RPMI8226 (cell line): ENCODE data around the gene MTIF3.

Experiments
- DNase-seq: peaks from one replicate; pipeline ENCODE4 v3.0.0-alpha.2; 2015

MTIF3 gene

DNA sequence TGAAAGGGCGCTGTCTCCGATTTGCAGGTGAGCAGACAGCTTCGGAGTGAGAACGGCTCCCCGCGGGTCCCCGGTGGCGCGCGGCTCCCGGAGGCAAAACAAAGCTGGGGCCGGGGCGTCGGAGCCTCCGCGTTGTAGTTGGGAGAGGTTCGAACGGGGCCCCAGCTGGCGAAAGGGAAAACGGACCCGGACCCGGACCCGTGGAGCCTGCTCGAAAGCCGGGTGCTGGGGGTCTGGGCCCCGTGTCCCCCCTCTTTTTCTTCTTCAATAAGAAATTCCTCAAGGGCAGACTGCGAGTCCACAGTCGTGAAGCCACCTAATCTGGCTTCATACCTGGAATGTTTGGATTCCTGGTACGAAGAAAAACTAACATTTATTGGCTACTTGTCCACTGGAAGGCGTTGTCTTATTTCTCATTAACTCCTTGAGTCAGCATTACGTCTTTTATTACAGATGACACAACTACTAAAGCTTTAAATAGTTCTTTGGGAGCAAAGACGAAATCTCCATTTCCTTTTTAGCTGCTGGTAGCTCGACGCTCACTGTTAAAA is 632 bp upstream of the MTIF3 start:
- peak; percentile 5 for DNase-seq

DNA sequence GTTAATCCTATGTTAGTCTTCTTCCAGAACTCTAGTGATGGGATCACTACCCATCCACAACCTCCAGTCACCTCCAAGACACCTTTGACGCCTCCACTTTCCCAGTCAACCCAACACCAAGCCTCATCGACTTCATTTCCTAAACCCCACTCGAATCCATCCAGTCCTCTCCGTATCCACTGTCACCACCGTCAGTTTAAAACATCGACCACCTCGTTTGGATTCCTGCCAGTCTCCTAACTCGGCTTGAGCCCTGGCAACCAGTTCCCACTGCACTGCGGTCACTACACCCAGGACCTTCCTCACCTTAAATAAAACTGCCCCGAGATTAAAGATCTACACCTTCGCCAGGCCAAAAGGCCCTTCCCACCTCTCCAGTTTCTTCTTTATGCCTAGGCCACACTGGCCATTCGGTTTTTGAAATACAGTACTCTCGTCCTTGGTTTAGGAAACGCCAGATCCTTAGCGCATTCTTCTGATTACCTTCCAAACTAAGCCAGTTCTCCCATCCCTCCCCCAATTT is 1.2 kb downstream of the MTIF3 start:
- no peak for DNase-seq

DNA sequence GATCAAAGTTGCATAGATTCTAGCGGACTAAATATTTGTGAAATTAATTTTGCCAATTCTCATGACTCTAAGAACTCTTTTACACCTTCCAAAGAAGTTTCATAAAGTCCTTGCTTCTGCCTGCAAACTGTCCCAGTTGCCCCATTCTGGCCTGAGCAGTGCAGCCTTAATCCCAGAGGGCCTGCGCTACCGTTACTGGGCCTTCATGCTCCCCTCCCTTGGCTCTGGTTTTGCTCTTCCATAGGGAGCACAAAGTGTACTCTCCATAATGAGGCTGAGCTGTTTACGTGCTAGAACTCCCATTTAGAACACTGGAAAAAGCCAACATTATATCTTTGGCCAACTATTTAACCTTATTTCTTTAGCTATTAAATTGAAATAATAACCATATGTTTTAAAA is 2.1 kb downstream of the MTIF3 start:
- DNase-seq = no peak

DNA sequence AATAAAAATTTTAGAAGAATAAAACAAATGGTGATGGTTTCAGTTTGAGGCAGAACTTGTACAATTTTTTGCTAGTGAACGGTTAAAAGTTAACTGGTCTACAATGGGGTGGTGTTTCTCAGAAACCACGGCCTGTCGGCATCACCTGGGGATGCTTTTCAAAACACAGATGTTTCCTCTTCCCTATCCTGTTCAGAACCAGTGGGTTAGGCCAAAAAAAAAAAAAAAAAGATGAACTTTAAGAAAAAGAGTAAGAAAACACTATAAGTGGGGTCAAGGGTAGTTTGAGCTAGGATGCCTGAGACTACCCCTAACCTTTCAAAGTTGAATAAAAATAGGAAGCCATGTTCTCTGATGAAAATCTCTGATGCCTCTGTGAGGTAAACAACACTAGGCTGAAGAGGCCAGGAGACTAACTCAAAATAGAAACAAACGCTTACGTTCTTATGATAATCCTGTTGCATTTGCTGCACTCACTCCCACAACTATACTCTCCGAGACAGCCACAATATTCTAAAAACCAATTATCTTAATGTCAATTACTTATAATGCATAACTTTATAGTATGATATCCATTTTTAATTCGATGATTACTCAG is 3.3 kb downstream of the MTIF3 start:
- peak; percentile 29 for DNase-seq

DNA sequence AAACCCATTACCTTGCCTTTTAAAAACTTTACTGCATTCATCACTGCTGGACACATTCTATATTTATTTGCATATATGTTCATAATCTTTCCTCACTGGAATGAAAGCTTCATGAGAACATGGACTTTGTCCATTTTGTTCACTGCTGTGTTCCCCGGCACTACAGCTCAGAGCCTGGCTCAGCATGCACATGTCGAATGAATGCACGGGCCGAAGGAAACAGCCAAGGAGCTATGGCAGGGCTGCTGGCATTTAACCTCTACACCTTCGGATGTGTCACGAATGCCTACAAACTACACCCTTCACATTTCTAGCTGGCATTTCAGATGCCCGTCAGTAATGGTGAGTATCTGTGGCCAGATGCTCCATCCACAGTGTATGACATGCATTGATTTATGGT is 7.6 kb downstream of the MTIF3 start:
- DNase-seq = no peak

DNA sequence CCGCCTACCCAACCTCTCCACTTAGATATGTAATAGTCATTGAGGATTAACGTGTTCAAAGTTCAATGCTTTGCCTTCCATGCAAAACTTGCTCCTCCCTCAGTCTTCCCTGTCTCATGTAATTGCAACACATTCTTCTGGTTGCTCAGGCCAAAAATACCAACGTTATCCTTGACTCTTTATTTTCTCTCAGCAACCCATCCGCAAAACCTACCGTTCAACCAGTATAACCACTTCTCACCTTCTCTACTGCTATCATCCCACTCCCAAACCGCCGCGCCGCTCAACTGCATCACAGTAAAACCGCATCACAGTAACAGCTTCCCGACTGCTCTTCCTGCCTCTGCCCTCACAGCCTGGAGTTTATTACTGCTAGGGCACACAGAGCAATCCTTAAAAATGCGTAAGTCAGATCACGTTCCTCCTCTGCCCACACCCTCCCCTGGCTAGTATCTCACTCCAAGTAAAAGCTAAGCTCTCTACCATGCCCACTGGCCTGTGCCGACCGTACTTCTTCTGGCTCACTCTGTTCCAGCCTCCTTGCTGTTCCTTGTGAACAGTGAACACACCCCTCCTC is 8.2 kb downstream of the MTIF3 start:
- no peak for DNase-seq

DNA sequence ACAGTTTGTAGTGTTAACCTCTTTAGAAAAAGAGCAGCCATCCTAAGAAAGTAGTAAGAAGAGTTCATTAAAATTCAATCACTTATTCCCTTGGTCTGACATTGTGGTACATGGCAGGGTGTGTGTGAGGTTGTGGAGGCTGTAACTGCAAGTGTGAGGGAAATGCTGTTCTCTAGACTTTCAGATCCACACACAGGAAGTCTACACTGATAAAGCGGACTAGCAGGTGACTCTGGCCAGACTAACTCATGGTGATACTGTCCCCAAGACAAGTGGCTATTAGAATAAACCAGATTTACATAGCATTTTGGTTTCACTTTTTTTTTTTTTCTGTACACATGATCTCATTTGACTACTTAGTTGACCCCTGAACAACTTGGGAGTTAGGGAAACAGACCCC is 10.0 kb downstream of the MTIF3 start:
- no peak for DNase-seq

DNA sequence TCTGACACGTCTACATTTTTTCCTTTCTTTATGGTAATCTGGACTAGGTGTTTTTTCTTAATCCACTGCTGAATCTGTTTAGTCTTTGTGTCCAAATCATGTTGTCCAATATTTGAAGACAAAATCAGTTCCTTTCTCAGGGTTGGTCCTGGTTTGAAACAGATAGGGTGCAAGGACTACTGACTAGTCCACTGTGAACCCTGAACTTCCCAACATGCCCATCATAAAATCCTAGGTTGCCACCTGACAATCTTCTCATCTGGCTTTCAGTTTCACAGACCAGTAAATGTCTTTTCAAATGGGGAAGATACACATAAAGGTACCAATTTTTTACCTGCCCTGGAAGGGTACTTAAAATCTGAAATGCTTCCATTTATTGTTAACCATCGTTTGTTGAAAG is 13.2 kb downstream of the MTIF3 start:
- DNase-seq = no peak

DNA sequence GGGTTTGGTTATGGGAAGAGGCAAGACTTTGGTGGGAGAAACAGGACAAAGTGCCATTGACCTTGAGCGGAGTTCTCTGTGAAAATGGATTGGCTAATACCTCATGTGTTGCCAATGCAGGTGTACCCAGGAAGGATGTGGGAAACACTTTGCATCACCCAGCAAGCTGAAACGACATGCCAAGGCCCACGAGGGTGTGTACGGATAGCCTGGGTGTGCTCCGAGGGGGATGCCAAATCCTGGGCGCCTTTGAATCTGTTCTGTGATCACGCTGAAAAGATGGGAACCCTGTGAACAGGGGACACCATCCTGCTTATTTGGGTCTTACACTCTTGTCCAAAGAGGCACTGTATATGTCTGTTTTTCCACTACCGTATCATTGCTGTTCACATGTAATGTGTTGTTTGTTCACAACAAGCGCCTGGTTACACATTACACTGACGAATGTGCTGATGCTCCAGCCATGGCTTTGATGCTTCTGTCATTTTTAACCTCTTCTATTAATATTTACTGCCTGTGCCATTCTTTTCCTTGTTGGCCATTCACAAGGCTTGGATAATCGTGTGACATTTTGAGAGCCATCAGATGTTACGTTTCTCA is 17.7 kb downstream of the MTIF3 start:
- DNase-seq = no peak

DNA sequence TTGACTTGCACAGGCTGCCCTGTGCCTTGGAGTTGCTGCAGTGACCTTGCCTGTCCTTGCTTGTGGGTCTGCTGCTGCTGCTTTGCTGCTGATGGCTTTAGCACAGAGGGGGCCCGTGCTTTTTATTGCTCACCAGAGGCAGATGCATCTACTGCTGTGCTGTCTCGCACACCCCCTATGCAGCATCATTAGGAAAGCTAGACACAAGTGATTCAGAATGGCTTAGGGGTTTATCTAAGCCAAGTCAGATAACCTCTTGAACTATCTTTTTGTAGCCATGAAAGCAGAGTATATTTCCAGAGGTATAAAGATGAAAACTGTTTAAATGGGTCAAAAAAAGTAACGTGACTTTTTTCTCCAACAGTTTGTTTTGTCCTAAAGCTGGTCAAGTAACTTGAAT is 18.2 kb downstream of the MTIF3 start:
- DNase-seq = no peak

DNA sequence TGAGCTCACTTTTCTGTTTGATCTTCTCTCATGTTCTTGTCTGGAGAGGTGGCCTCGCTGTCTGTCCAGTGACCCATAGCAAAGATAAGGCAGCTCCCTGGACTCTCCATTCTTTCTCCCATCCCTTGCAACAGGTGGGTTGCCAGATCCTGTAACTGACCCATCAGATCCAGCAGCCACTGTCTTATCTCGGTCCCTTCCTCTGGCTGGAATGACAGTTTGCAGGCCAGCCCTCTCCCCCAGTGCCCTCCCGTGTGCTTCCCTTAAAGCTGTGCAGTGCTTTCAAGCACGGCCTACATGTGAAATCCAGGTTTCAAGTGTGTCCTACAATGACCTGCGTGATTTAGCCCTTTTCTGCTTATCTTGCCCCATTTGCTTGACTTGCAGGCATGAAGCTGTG is 22.2 kb downstream of the MTIF3 start:
- no peak for DNase-seq

DNA sequence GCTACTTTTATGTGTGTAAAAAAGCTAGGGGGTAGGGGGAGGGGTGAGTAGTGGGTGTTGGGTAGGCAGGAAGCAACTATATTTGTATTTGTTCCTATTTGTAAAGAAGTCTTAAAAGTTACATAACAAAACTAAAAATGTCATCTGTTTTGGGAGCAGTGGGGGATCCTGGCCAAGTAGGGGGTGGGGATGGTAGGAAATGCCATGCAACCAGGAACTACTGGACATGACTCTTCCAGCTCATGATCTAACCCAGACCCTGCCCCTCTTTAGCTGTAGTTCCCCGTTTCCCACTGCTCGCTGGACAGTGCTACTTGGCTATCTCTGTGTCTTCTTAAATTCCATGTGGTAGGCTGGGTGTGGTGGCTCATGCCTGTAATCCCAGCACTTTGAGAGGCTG is 22.7 kb downstream of the MTIF3 start:
- no peak for DNase-seq

DNA sequence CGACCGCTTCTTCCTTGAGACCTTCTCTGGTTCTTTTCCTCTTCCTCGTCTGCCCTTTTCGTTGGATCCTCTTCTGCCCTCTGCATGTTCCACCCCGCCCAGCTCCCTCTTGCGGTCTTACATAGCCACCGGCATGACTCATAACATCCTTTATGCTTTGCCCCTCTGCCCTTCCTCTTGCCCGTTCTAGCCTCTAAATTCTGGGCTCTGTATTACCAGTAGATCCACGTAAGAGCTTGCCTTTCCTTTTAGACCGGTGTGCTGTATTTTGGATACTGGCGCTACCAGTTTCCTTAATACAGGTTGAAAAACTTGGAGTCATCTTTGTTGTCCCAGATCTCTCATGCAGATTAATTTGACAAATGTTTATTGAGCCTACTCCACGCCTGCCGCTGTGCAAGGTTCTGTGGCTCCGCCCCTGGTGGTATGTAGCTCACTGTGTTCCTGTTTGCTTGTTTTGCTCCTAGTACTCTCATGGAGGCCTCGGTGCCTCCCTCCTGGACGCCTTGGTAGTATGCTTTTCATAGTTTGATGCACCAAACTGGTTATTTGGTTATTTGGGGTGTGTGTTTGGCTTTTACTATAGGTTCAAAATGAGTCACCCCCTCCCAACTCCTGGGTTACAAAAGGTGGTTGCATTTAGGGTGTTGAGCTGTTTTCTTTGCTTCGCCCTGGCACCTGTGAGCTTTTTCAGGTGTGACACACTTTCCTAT is 24.3 kb downstream of the MTIF3 start:
- peak; percentile 83 for DNase-seq

DNA sequence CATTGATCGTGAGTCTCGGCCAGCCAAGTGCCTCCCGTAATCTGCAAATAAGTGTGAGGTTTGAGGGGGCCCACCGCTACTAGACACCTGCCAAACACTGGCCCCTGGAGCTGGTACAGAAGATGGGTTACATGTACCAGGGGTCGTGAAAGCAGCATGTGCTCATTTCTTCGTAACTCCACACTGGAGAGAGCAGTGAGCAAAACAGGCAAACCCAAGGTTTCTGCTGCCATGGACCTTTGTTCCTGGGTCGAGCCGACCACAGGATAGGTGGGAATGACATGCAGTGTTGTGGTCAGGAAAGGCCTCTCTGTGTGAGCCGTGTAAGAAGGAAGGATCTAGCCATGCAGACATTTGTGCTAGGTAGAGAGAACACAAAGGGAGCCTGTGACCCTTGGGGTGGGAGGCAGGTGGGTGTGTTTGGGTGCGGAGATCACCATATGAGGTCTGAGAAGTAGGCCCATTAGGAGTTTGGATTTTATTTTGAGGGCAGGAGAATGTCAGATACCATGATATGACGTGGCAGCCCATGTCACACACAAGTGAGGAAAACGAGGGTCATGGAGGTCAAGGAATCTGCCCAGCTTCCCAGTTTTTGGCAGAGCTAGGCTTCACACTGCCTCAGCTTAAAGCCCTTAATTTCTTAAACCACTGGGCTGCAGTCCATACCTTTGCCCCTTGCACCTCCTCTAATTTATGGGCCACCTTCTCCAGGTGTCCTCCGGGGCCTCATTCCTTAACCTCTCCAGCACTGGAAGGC is 25.0 kb downstream of the MTIF3 start:
- no peak for DNase-seq

DNA sequence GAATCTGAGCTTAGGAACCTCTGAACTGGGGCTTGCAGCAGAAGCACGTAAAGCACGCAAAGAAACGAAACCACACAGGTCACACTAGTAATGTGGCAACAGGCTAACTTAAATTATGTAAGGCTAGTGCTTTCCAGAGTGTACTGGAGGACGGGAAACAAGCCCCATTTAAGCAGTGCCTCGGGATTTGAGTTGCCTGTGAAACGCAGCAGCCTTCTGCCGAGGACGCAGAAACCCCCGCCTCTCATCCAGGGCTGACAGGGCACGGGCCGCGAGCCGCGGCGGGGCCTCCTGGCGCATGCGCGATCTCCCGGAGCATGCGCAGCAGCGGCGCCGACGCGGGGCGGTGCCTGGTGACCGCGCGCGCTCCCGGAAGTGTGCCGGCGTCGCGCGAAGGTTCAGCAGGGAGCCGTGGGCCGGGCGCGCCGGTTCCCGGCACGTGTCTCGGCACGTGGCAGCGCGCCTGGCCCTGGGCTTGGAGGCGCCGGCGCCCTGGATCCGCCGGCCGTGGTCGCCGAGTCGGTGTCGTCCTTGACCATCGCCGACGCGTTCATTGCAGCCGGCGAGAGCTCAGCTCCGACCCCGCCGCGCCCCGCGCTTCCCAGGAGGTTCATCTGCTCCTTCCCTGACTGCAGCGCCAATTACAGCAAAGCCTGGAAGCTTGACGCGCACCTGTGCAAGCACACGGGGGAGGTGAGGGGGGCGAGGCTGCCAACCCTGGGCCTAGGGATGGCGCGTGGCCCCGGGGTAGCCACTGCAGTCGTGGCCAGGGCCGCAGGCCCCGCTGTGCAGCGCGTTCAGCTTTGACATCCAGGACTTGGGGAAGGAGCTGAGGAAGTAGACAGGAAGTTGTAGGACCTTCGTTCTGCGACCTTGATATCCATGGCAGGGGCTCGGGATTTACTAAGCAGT is 25.9 kb downstream of the MTIF3 start, which contains the start of gene GTF3A:
GTF3A (plus strand) TSS at position 374 of the 912 bp plus-strand sequence.
- peak; percentile 90 for DNase-seq

DNA sequence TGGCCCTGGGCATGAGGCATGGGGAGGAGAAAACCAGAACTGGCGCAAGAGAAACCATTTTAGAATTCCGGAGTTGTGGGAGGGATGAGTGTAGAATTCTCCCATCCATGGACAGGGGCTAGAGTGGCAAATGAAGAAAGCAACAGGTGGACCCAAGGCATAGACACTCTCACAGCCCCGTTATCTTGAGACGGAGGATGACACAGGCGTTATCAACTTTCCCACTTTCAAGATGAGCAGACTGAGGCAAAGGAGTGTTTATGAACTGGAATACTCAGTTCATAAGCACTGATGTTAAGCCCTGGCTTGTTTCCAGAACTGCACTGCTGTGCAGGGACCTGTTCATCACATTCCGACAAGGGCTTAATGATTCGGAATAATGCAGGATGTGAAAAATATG is 27.0 kb downstream of the MTIF3 start:
- DNase-seq = no peak

DNA sequence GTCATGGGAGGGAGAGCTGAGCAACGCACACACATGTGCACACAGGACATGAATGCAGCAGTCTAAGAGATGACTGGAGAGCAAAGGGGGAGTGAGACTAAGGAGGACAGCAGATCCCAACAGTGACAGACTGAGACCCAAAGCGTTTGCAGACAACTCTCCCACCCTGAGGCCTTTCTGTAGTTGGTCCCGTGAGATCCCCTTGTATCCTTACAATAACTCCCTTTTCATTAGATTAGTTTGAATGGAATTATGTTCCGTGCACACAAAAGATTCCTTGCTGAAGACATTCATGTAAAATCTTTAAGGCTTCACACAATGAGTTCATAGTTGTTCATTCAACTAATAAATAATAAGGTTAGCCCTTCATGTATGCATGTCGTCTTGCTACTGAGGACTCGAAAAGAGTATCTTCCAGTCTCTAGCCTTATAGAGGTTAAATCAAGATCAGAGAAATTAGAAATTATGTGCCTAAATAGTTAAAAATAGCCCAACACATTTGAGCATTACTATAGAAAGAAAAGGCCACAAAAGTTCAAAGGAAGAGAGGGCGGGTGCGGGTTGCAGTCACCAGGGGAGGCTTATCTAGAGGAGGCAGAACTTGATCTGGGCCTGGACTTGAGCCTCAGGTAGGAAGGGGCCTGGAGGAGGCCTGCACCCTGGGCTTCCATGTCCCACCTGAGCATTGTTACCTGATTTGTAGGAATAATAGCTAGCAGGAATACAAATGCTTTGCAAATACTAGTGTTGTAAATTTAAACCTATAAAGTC is 29.1 kb downstream of the MTIF3 start:
- DNase-seq = no peak

DNA sequence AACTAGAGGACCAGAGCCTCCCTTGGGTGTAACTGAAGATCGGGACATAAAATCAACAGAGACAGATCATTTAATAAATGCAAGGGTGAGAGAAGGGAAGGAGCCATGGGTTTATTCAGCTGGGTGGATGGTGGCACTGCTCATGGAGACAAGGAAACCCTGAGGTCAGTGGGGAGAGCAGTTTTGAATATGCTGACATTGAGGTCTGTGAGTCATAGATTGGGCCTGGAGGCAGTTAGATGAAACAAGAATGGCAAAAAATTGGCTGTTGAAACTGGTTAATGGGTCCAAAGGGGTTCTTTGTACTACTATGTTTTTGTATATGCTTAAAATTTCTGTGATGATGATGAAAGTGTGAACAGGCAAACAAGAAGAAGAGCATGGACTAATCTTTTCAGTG is 31.0 kb downstream of the MTIF3 start:
- DNase-seq = no peak

DNA sequence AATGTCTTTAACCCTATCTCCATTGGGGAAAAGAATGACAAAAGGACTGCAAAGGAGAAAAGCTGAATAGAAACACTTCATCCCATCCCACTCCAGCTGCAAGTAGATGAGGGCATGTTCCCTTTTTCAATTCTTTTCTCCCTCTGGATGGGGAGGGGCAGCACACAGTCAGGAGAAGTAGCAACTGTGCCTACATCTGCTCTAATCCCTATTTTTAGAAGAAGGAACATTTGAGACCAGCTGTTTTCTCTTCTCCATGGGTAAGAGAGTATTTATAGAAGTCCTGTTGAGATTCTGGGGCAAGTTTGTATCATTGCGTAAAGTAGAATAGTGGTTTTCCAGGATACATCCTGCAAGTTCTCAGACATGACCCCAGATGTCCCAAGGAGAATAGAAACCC is 35.2 kb downstream of the MTIF3 start:
- DNase-seq = no peak

DNA sequence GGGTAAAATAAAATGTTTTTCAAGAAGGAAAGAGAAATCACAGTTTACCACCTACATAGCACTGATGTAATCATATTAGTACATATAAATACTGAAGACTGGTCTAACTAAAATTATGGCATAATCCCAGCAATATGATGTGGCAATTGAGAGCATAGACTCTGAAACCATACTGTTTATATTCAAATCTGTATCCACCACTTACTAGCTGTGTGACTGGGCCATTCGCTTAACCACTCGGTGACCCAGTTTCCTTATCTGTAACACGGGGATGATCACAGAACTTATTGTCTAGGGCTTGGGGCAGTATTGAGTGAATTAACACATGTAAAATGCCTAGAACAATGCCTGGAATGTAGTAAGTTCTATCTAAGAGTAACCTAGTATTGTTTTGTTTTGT is 39.0 kb downstream of the MTIF3 start:
- no peak for DNase-seq

DNA sequence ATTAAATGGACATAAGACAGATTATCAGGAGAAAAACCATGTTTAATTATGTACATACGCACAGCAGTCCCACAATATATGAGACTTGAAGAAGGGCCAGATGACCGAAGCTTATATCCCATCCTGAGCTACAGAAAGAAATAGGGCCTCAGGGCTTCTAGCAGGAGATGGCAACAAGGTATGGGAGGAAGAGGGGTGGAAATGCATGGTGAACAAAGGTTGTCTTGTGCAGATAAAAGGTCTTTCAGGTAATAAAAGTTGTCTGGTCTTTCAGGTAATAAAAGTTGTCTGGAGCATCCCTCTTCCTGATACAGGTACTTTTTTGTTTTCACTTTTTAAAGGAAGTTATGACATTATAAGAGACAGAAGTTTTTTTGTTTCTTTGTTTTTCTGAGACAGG is 41.4 kb downstream of the MTIF3 start:
- no peak for DNase-seq
